ENCODE data around the gene TP53. TPM values are rescaled to one million over a fixed set of nuclear protein-coding genes. Genes with fewer than 3 reads are reported as not detected.

The TP53 gene
- total RNA-seq, 1 experiment from 2014 or later = 179 TPM

- TF ChIP-seq USF1 (CRISPR knock-in tag; IDR thresholded peaks at IDR 0.05) (peak; percentile 40; the same call in 1 of the 2 replicates), GABPB1 (CRISPR knock-in tag; IDR thresholded peaks at IDR 0.05) (peak; percentile 55; the same call in 1 of the 2 replicates), SMAD4 (CRISPR knock-in tag; IDR thresholded peaks at IDR 0.05) (0 out of 2 replicates have a peak, but pooled peaks have one; percentile 25), ZBTB21 (CRISPR knock-in tag; IDR thresholded peaks at IDR 0.05; ENCODE audit: borderline replicate concordance) (0 out of 2 replicates have a peak, but pooled peaks have one; percentile 18), KAT7 (CRISPR knock-in tag; IDR thresholded peaks at IDR 0.05; ENCODE audit: borderline replicate concordance) (0 out of 2 replicates have a peak, but pooled peaks have one; percentile 61), ZNF671 (CRISPR knock-in tag; IDR thresholded peaks at IDR 0.05) (no peak), ARID4B (CRISPR knock-in tag; IDR thresholded peaks at IDR 0.05; ENCODE audit: borderline replicate concordance) (peak; percentile 57; the same call in 1 of the 2 replicates), SP1 (CRISPR knock-in tag; conservative IDR thresholded peaks at IDR 0.05) (peak; percentile 81), MAX (CRISPR knock-in tag; IDR thresholded peaks at IDR 0.05) (peak; percentile 70), JAZF1 (CRISPR knock-in tag; IDR thresholded peaks at IDR 0.05) (no peak)
- H3K36me3 Mint-ChIP-seq = peaks cover 19% of the 10 kb centered on the region
- H3K27ac Mint-ChIP-seq = peak overlapping the region; percentile 100
- peaks cover 31% of the 10 kb centered on the region for H3K4me1 Mint-ChIP-seq
- ChIA-PET CTCF (interaction anchor here (0.6 to 7.0 kb wide), 16 partner anchors 9 to 780 kb away, joined by 3 to 205 read pairs (median 42); partner anchors contain the start of genes ATP1B2, DNAH2, EFNB3 and FXR2), POLR2A (interaction anchor here (0.8 to 5.9 kb wide), 20 partner anchors 9 to 356 kb away, joined by 3 to 80 read pairs (median 15); partner anchors contain the start of genes ATP1B2, CD68, DNAH2 and EFNB3)
- H3K27me3 Mint-ChIP-seq (ENCODE audit: low read depth) = no peaks in the 10 kb centered on the region
- H3K4me3 Mint-ChIP-seq = peak overlapping the region; percentile 88
- no peaks in the 10 kb centered on the region for H3K9me3 Mint-ChIP-seq
- DNase-seq (ENCODE audit: low spot score) (peak; percentile 95), ATAC-seq (peak; percentile 15)
These were observed 1.6 kb downstream of the TP53 start for GRCh38 chr17:7685533-7686221.

- ATAC-seq (no peak), DNase-seq (ENCODE audit: low spot score) (no peak)
- Mint-ChIP-seq H3K27me3 (ENCODE audit: low read depth) (no peaks in the 10 kb centered on the region), H3K4me3 (peak overlapping the region; percentile 88), H3K27ac (peak overlapping the region; percentile 100), H3K9me3 (no peaks in the 10 kb centered on the region), H3K4me1 (peaks cover 32% of the 10 kb centered on the region), H3K36me3 (peaks cover 15% of the 10 kb centered on the region)
- POLR2A ChIA-PET = interaction anchor here (1.2 to 5.9 kb wide), 6 partner anchors 13 to 111 kb away, joined by 4 to 80 read pairs (median 34); partner anchors contain the start of genes ATP1B2, EFNB3 and SOX15
- CTCF ChIA-PET = interaction anchor here (0.8 to 7.0 kb wide), 8 partner anchors 18 to 123 kb away, joined by 3 to 120 read pairs (median 42); partner anchors contain the start of genes ATP1B2, DNAH2, SAT2 and SENP3
- TF ChIP-seq RORB (CRISPR knock-in tag; IDR thresholded peaks at IDR 0.05) (no peak), ELF4 (CRISPR knock-in tag; IDR thresholded peaks at IDR 0.05; ENCODE audit: low read depth) (no peak), ZMAT4 (CRISPR knock-in tag; IDR thresholded peaks at IDR 0.05) (no peak), ESRRA (CRISPR knock-in tag; IDR thresholded peaks at IDR 0.05; ENCODE audit: borderline replicate concordance) (no peak), ZNF532 (CRISPR knock-in tag; IDR thresholded peaks at IDR 0.05; ENCODE audit: borderline replicate concordance) (no peak), ZNF512 (CRISPR knock-in tag; IDR thresholded peaks at IDR 0.05; ENCODE audit: borderline replicate concordance) (no peak), ZNF281 (CRISPR knock-in tag; IDR thresholded peaks at IDR 0.05) (no peak)
These were observed 2.3 kb downstream of the TP53 start for GRCh38 chr17:7684851-7685532.

All from WTC11 (cell line).